ENCODE results near the gene RPS6KA2. TPM values are rescaled to one million over a fixed set of nuclear protein-coding genes. Genes with fewer than 3 reads are reported as not detected.

Gene RPS6KA2
- total RNA-seq, 3 donors from 2014 or later (not counting 1 experiment from before 2014, with no cell fraction given) = 2.8 to 4.5 (median 2.9) TPM

DNA sequence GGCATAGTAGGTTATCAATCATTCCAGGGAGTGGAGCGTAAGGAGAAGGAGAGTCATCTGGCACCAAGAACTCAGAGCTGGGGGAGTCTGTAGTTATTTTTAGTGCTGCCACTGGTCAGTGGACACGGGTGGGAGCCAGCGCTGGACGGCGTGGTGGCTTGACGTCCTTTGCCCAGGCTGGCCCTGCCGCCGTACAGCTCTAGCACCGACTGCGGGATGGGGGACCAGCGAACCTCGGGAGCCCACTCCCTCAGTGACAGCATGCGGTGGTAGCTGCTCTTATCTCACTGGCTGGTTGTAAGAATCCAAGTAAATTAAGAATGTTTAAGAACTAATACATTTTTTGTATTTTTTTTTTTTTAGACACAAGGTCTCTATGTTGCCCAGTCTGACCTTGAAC, 32.5 kb upstream of the RPS6KA2 start:
- Histone ChIP-seq H3K27ac (ENCODE audit: low read length) (no peak overlapping the region), H3K27me3 (ENCODE audit: control insufficient read depth, insufficient read depth, low read length) (peaks cover 5% of the 10 kb centered on the region), H3K4me1 (ENCODE audit: control insufficient read depth, insufficient read depth, low read length) (peaks cover 15% of the 10 kb centered on the region), H3K36me3 (ENCODE audit: control insufficient read depth, insufficient read depth, low read length) (no peaks in the 10 kb centered on the region), H3K9me3 (ENCODE audit: control insufficient read depth, insufficient read depth, low read length) (no peaks in the 10 kb centered on the region), H3K4me3 (ENCODE audit: low read length) (no peak overlapping the region)
- intact Hi-C loops (cut with micrococcal nuclease) = no loop called here
- H3K9me3 Mint-ChIP-seq = no peaks in the 10 kb centered on the region
- no peak overlapping the region for H3K4me3 Mint-ChIP-seq
- TF ChIP-seq, protein P1, sequence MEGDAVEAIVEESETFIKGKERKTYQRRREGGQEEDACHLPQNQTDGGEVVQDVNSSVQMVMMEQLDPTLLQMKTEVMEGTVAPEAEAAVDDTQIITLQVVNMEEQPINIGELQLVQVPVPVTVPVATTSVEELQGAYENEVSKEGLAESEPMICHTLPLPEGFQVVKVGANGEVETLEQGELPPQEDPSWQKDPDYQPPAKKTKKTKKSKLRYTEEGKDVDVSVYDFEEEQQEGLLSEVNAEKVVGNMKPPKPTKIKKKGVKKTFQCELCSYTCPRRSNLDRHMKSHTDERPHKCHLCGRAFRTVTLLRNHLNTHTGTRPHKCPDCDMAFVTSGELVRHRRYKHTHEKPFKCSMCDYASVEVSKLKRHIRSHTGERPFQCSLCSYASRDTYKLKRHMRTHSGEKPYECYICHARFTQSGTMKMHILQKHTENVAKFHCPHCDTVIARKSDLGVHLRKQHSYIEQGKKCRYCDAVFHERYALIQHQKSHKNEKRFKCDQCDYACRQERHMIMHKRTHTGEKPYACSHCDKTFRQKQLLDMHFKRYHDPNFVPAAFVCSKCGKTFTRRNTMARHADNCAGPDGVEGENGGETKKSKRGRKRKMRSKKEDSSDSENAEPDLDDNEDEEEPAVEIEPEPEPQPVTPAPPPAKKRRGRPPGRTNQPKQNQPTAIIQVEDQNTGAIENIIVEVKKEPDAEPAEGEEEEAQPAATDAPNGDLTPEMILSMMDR (IDR thresholded peaks at IDR 0.05) = no peak
- ATAC-seq (no peak), DNase-seq (no peak)
- H3K36me3 Mint-ChIP-seq = no peaks in the 10 kb centered on the region
- WGBS (ENCODE audit: insufficient coverage) = 93% methylated on average over 13 of the region's 13 CpGs
- H3K27me3 Mint-ChIP-seq (ENCODE audit: low read depth in 2 of 2) = peaks cover 18 to 40% of the 10 kb centered on the region in 2 donors
- peaks cover 15 to 18% of the 10 kb centered on the region in 2 donors for H3K4me1 Mint-ChIP-seq
- H3K27ac Mint-ChIP-seq = no peak overlapping the region

DNA sequence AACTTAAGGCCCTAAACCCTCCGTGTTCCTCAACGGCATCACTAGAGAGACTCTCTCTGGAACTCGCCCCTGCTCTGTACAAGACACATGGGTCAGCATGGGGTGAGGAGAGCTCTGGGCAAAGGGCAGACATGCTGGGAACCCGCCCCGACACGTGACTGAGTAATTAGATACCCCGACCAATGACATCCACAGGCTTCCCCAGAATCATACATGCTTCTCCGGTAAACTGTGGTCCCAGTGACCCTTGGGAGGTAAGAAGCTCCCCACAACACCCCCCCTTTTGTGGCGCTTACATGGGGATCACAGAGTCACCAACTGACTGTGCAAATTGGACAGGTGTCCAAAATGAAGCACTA, 31.7 kb upstream of the RPS6KA2 start:
- no peak for ATAC-seq
- Histone ChIP-seq H3K27me3 (ENCODE audit: control insufficient read depth, insufficient read depth, low read length) (peaks cover 5% of the 10 kb centered on the region), H3K4me1 (ENCODE audit: control insufficient read depth, insufficient read depth, low read length) (peaks cover 15% of the 10 kb centered on the region), H3K4me3 (ENCODE audit: low read length) (no peak overlapping the region), H3K9me3 (ENCODE audit: control insufficient read depth, insufficient read depth, low read length) (no peaks in the 10 kb centered on the region), H3K27ac (ENCODE audit: low read length) (no peak overlapping the region), H3K36me3 (ENCODE audit: control insufficient read depth, insufficient read depth, low read length) (no peaks in the 10 kb centered on the region)
- Mint-ChIP-seq H3K4me3 (no peak overlapping the region), H3K9me3 (no peaks in the 10 kb centered on the region), H3K4me1 (peaks cover 15 to 18% of the 10 kb centered on the region in 2 donors), H3K27ac (no peak overlapping the region), H3K36me3 (no peaks in the 10 kb centered on the region), H3K27me3 (ENCODE audit: low read depth in 2 of 2) (peaks cover 14 to 40% of the 10 kb centered on the region in 2 donors)
- WGBS (ENCODE audit: insufficient coverage) = 92% methylated on average over 9 of the region's 9 CpGs
- TF ChIP-seq, protein P1 (IDR thresholded peaks at IDR 0.05) = no peak
- DNase-seq = no peak
- intact Hi-C loops (cut with micrococcal nuclease) = no loop called here

DNA sequence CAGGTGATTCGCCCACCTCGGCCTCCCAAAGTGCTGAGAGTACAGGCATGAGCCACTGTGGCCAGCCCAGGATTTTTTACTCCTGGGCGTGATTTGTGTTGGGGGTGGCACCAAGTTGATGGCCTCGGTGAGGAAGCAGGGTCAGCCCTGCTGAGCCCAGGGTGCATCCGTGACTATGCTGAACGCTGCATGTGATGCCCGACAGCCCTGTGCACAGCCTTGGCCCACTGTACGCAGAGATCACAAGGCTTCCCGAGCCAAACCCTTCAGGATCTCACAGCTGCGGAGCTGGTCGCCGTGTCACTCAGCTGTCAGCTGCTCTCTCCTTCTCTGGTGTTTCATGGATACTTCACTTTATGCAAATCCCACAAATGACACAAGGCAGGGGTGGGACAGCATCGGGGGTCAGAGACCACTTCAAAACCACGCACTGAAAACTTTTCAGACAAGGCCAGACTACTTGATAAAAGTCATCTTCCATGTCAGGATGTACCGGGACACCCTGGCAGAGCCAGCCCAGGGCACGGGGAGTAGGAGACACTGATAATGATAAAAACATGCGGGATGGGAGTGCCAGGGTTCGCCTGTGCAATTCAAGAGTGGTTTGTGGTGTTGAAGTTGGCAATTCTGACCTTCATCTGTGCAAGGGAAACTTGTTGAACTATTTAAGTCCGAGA, 31.2 kb upstream of the RPS6KA2 start:
- Mint-ChIP-seq H3K9me3 (no peaks in the 10 kb centered on the region), H3K36me3 (no peaks in the 10 kb centered on the region), H3K27ac (no peak overlapping the region), H3K27me3 (ENCODE audit: low read depth in 2 of 2) (peaks cover 12 to 37% of the 10 kb centered on the region in 2 donors), H3K4me3 (no peak overlapping the region), H3K4me1 (peaks cover 15 to 18% of the 10 kb centered on the region in 2 donors)
- H3K36me3 ChIP-seq (ENCODE audit: control insufficient read depth, insufficient read depth, low read length) = no peaks in the 10 kb centered on the region
- ATAC-seq (no peak), DNase-seq (no peak)
- H3K9me3 ChIP-seq (ENCODE audit: control insufficient read depth, insufficient read depth, low read length) = no peaks in the 10 kb centered on the region
- H3K27me3 ChIP-seq (ENCODE audit: control insufficient read depth, insufficient read depth, low read length) = peaks cover 5% of the 10 kb centered on the region
- peaks cover 15% of the 10 kb centered on the region for H3K4me1 ChIP-seq (ENCODE audit: control insufficient read depth, insufficient read depth, low read length)
- TF ChIP-seq, protein P1 (IDR thresholded peaks at IDR 0.05) = no peak
- 91% methylated on average over 19 of the region's 19 CpGs for WGBS (ENCODE audit: insufficient coverage)
- H3K4me3 ChIP-seq (ENCODE audit: low read length) = no peak overlapping the region
- intact Hi-C loops (cut with micrococcal nuclease) = no loop called here
- H3K27ac ChIP-seq (ENCODE audit: low read length) = no peak overlapping the region

DNA sequence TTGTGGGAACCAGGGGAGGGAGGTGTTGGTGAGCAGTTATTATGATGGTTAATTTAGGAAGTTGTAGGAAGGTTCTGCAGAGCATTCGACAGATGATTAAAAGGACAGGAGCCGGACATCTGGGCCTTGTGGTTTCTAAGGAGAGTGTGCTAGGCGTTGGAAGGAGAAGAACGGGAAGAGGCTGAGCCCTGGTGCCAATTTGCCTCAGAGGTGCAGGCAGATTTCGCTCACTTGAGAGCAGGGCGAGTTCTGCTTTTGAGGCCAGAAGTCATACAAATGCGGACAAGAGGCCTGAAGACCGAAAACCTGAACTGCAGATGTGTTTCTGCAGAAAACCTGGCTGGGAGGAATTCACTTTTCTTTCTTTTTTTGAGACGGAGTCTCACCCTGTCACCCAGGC, 30.5 kb upstream of the RPS6KA2 start:
- intact Hi-C loops (cut with micrococcal nuclease) = no loop called here
- no peaks in the 10 kb centered on the region for H3K36me3 ChIP-seq (ENCODE audit: control insufficient read depth, insufficient read depth, low read length)
- Mint-ChIP-seq H3K27ac (no peak overlapping the region), H3K4me1 (peaks cover 11 to 13% of the 10 kb centered on the region in 2 donors), H3K36me3 (no peaks in the 10 kb centered on the region), H3K9me3 (no peaks in the 10 kb centered on the region), H3K27me3 (ENCODE audit: low read depth in 2 of 2) (peaks cover 5 to 31% of the 10 kb centered on the region in 2 donors), H3K4me3 (peak overlapping the region; percentile 58)
- TF ChIP-seq, protein P1 (IDR thresholded peaks at IDR 0.05) = no peak
- 26% methylated on average over 9 of the region's 9 CpGs for WGBS (ENCODE audit: insufficient coverage)
- H3K4me1 ChIP-seq (ENCODE audit: control insufficient read depth, insufficient read depth, low read length) = peaks cover 15% of the 10 kb centered on the region
- peaks cover 5% of the 10 kb centered on the region for H3K27me3 ChIP-seq (ENCODE audit: control insufficient read depth, insufficient read depth, low read length)
- no peak for DNase-seq
- no peak for ATAC-seq
- no peak overlapping the region for H3K27ac ChIP-seq (ENCODE audit: low read length)
- no peaks in the 10 kb centered on the region for H3K9me3 ChIP-seq (ENCODE audit: control insufficient read depth, insufficient read depth, low read length)
- no peak overlapping the region for H3K4me3 ChIP-seq (ENCODE audit: low read length)

All from natural killer cell (primary cell).